Fibroblast of skin of right quadriceps (primary cell): Measurements from ENCODE around the gene RBM7.
A peak's percentile ranks its signal among the peaks of the same experiment; 100 is the strongest.

Experiments used
- DNase-seq: peaks from one replicate; pipeline ENCODE4 v3.0.0-alpha.2; 2013

The RBM7 gene

DNA sequence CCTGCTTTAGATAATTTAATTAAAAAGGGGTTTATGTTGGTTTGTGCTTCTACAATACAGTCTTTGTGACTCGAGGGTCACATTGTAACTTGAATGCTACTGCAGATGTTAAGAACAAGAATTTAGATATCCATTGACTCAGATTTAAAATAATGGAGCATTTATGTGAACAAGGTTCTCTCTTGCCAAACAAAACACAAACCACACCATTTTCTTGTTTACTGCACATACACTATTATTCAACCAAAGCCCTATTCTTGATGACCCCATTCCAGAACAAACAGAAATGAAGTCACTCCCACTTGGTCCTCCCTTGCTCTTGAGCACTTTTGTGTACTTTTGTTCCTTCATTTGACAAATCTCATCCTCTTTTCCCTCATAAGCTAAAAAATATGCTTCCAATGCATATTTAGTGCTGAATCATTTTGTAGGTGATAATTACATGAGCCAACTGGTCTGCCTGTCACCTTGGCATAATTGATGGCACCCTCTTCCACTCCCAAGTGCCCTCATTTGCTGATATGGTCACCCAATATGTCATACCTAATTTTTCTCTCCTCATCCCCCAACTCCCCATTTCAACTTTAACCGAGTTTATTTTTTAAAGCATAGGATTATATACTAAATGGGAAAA, 3.0 kb upstream of the RBM7 start:
- no peak for DNase-seq

DNA sequence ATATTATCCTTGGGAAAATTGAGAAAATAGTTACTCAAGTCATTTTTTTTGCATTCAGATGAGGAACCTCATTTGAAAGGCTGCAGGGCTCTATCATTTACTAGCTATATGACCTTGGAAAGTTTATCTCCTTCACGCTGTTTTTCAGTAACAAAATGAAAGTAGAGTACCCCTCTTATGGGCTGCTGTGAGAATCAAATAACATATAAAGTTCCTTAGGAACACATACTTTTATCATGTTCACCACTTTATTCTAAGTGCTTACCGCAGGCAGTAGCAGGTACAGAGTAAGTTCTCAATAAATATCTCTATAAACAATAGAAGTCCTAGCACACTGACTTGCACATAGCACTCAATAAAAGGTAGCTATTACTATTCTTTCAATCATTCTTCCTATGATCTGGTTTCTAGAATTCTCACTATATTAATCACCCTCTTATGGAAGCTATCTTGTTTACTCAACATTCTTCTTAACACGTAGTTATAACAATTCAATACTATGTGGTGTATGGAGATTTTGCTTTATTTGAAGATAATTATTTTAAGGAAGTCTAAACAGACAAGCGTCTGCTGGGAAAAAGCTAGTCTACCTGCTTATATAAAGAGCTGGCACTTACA, 2.1 kb upstream of the RBM7 start:
- DNase-seq: no peak

DNA sequence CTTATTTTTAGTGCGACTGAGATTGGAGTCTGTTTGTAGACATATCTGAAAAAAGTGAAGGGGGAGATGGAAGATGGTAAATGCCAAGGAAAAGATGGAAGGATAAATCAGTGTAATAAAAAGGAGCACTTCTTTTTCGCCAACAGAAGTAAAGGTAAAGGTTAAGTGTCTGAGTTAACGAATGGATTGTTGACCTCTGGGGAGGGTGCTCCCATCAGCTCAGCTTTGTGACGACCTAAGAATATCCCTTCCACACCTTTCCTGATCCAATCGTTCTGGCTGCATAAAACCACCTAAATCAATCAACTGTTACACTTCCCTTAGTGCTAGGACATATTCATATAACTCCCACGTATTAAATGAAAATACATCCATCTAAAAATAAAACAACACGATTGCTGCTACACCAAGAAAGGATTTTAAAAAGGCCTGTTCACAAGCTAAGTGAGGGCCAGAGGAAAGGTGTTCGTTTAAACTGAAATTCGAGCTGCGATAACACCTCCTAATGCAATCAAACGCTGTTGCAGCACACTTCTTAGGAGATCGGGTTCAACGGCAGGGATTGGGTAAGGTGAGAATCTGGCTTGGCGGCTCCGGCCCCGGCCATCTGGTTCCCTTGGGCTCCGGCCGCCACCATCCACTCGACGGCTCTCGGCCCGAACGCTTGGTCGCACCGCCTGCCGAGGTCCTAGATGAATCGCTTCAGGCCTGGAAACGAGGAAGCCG, 813 bp upstream of the RBM7 start:
- no peak for DNase-seq

DNA sequence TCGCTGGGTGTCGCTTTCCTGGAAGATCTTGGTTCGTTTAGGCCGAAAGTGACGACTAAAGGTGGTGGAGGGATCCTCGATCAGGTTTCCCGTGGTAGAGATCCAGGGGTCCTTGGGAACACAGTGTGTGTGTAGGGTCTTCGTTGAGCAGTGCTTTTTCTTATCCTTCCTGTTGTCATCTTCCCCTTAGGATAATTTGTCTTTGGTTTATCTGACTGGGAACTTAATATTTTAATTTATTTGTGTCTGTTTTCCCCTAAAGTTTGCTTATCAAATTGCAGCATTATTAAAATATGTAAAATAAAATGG, 403 bp downstream of the RBM7 start:
- DNase-seq: no peak

DNA sequence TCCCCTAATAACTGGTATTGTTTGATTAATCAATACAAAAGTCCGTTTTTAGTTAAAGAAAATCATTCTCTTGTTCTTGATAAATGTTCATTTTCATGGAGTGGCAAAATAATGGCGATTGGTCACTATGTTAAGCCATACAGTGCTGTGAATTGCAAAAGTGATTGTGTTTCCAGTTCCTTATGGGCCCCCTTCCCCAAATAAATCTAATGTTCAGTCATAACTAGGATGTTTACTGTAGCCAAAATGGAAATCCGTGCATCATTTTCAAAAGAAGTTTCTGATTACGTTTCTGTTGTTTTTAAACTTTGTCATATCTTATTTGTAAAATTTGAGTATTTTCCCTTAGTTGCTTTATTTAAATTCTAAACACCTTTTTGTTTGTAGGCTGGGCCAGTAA, 845 bp downstream of the RBM7 start:
- no peak for DNase-seq

DNA sequence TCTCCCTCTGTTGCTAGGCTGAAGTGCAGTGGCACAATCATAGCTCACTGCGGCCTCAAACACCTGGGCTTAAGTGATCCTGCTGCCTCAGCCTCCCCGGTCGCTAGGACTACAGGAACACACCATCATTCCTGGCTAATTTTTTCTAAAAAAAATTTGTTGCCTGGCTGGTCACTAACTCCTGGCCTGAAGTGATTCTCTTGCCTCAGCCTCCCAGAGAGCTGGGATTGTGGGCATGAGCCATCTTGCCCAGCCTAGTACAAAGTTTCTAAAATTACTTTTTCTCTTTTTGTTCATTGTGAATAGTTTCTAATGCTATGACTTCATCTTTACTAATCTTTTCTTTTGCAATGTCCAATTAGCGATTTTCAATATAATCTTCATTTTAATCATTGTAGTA, 12.5 kb downstream of the RBM7 start:
- no peak for DNase-seq

DNA sequence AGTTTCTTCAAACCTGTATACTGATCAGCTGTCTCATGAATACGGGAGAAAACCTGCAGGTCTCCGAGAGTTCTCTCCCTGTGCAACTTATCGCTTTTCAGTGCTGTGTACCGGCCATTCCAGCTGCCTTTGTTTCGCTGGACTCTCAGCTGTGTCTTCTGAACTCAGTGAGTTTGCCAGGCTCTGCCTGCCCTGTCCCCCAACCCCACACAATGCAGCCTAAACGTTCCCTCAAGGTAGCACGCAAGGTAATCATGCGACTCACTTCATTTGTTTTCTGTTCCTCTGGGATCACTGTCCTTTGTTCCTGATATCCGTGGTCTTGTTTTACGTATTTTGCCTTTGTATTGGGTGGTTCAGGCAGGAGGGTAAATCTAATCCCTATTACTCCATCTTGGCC, 13.5 kb downstream of the RBM7 start:
- DNase-seq: no peak

DNA sequence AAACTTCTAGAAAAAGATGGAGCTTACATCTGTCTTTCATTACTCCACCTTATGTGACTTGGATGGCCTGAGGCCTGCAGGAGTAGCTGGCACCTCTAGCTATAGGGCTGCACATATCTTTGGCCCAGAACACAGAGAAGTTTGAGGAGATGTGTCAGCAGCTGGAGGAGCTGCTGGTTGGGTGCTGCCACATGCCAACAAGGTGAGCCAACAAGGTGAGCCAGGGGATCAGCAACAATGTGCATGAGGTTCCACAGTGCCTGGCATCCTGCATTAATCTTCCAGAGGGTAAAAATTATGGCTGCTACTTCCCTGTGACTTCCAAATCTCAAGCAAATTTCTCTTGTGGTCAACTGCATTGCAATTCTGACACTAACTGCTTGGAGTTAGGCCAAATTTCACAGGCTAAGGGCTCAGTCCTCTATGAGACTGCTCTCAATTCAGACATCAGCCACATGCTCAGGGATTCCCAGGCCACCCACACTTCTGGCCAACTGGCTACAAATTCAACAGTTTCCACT, 16.0 kb downstream of the RBM7 start:
- DNase-seq: peak; percentile 62

DNA sequence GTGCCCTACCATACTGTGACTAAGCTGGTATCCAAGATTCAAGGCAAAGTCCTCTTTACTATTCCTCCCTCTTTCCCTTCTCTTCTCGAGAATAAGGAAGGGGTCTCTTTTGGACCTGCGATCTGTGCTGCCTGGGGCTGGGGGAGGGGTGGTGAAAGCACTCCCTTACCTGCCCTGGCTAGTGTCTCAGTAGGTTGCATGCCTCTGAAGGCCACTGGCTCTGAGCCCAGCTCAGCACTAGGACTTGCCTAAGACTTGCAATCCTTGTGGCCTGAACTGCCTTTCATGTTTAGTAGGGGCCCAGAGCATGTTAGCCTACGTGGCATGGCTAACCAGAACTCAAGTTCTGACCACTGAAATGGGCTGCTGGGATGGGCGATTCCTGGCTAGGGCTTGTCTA, 25.8 kb downstream of the RBM7 start:
- DNase-seq: no peak

DNA sequence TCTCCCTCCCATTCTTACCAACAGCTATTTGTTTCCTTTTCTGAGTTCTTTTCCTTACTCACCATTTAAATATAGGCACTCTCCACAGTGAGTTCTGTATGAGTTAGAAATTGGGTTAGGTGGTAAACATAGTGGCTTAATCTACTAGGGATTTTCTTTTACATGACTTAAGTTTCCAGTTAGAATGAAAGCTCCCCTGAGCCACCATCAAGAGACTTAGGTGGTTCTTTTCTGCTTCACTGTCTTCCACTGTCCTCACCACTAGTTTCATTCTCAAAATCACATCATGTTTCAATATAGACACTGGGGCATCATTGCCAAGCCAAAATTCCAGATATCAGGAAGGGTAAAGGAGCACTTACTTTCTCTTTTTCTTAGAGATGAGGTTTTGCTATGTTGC, 29.8 kb downstream of the RBM7 start:
- DNase-seq: no peak

DNA sequence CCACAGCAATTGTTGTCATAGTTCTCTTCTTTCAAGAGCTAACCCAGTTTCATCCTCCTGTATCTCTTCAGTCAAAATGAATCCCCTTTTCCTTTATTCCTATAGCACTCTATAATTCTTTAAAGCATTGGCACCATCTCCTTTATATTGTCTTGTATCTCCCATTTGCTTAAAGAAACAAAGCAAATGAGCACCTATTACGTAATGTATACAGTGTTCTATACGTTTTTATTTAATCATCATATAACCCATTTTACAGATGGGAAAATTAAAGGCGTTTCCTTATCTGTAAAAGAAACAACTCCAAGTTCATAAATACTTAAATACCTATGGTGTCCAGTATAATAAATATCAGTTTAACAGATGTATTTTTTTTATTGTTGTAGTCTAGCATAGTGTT, 32.4 kb downstream of the RBM7 start:
- DNase-seq: no peak

DNA sequence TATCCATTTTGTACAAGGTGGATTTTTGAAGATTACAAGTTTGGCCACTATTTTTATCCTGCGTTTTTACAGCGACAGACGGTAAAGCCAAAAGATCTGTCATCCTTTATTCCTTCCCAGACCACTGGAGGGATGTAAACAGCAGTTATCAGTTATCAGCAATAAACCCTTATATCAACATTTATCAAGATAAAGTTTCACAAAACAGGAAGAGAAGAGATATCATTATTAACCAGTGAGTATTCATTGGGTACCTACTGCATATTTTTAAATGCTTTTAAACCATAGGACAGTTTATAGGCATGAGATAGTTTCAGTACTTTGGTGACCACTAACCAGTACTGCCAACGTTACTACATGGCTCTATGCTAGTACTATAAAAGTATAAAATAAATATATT, 32.9 kb downstream of the RBM7 start:
- DNase-seq: no peak

DNA sequence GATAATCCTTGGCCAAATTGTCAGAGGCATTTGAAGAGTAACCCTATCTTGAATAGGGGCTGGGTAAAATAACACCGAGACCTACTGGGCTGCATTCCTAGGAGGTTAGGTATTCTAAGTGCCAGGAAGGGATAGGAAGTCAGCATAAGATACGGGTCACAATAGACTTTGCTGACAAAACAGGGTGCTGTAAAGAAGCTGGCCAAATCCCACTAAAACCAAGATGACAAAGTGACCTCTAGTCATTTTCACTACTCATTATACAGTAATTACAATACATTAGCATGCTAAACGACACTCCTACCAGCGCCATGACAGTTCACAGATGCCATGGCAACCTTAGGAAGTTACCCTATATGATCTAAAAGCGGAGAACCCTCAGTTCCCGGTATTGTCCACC, 37.8 kb downstream of the RBM7 start:
- no peak for DNase-seq

DNA sequence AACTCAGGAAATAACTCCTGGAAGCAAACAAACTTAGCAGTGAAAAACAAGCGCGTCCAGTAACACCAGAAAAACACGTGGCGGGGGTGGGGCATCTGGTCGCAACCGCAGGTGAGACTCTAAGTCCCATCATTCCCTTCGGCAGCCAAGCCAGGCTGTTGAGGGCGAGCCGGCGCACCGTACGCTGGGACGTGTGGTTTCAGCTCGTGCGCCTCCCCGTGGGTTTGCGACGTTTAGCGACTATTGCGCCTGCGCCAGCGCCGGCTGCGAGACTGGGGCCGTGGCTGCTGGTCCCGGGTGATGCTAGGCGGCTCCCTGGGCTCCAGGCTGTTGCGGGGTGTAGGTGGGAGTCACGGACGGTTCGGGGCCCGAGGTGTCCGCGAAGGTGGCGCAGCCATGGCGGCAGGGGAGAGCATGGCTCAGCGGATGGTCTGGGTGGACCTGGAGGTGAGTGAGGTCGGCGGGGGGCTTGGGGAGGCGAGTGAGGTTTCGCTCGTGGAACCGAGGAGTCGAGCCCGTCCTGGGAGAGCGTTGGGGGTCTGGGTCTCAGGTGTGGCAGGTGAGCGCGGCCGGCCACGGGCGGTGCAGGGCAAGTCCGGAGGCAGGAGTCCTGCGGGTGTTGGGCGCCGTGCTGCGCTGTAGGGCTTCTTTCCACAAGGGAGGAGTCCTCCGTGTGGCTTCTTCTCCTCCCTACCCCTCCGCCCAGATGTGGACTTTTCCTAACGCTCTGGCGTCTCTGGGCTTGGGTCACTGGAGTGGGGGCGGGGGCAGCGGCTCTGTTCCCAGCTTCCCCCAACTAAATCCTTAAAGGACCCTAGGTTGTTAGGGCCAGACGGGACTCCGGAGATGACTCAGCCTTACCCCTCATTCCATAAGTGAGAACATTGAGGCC, 39.0 kb downstream of the RBM7 start, which contains the start of gene REXO2:
Gene REXO2, plus strand, starts transcription at position 239 of the 892 bp plus-strand sequence. Its CDS starts 62 bp downstream, at position 301.
- DNase-seq: peak; percentile 94

DNA sequence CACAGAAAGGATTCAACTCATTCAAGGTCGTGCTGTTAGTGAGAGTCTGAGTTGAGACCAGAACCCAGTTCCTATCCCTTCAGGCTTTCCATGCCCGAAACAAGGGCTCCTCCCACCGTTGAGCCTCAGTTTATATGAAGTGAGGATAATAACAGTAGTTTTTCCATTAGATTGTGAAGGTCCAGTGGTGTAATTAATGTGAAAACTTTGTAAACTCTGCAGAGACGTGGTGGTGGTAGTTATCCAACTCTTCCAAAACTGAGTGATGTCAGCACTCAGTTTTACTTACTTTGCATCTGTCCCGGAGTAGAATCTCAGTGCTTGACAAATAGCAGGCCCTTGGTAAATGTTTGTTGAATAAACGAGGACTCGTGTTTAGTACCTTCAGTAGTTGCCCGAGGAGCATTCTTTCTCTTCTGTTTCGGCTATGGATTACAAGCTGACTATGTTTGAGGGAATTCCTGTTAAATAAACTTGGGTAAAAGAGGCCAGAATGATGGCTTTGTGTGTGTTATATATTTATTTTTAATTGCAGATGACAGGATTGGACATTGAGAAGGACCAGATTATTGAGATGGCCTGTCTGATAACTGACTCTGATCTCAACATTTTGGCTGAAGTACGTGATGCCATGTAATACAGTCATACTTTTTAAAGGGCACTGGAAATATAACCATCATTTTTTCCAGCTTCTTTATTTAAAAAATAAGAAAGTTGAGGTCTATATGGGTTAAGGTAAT, 39.8 kb downstream of the RBM7 start:
- peak; percentile 25 for DNase-seq

DNA sequence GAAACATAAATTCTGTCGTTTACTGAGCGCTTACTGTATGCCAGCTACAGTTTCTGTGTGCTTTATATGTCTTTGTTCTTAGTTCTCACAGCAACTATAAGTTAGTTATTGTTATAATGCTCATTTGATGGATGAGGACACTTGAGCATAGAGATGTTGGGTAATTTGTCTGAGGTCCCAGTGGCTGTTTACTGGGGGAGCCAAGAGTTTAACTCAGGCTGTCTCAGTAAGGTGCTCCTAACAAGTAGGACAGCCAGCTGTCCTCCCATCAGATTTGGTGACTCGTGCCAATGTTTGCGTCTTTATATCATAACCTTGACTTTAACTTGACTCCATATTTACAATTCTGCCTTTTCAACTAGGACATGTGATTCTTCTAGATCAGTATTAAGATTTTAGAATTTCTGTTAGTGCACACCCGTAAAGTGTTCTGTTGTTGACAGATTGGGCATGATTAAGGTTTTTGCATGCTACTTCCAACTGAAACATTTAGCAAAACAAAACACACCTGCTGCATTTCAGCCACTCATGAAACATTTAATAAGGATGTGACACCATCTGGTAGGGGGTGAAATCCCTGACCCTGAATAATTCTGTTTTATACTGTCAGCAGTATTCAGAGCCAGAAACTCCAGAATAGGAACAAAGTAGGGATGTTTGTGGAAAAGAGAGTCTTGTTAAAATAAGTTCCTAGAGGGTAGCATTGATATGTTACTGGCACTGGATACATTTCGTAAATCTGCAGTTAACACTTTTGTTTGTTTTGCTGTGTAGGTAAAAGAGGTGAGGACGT, 40.7 kb downstream of the RBM7 start:
- DNase-seq: no peak

DNA sequence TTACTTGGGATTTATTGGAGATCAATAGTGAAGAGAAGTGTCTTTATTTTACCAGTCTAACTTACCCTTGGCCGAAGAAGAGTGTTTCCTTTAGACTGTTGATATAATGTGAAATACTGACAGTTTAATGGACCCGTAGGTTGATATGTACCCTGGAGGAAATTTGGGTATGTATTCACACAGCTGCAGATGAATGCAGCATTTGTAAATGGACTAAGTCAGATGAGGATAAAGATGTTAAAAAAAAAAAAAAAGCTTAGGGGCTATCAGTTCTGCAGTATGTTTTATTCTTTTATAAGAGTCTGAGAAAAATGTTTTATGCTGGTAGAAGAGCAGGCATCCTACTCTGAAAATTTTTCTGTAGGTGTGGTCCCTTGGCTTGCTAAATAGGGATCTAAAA, 41.5 kb downstream of the RBM7 start:
- no peak for DNase-seq

DNA sequence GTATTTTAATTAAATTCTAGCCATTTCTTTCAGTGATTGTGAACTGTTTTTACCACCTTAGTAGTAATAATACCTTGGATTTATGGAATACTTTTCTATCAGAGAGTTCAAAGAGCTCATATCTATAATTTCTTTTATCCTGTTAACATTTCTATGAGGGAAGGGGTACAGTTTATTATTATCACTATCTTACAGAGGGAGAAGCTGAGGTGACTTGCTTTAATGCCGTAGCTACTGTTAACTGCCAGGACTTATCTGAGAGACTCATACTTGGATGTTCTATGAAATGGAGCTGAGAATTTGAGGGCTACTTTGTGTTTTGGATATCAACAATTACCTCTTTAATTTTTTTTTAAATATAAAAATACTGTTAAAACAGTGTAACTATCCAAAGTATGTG, 42.1 kb downstream of the RBM7 start:
- DNase-seq: no peak

DNA sequence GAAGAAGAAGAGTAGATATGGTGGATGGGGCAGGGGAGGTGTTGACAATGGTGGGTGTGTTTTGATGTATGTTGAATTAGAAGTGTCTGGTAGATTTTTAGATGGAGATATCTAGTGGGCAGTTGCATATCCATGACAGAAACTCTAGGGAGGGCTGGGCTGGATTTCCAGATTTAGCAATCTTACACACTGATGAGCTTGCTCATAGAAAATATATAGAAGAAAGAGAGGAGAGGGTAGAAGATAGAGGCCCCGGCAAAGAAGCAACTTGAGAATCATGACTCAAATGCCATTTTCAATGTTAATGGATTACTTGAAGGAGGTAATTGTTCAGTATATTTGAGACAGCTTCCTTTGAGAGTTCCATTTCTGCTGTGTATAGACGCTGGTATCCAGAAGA, 47.0 kb downstream of the RBM7 start:
- peak; percentile 22 for DNase-seq

DNA sequence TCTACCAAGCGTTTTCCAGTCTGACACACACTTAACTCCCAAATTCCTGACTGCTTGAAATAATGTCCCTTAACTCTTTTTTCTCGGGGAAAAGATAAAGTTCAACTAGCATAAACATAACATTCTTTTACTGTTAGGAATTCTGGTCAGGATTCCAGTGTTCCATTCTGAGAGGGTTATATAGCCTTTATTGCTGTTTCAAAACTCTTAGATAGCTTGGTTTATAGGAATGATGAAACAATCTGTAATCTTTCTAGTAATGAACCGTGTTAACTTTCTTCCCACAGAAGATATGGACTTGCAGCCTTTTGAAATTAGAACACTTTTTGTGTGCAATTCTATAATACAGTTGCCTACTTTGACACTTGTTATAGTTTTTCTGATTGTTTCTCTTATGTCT, 47.4 kb downstream of the RBM7 start:
- peak; percentile 87 for DNase-seq

DNA sequence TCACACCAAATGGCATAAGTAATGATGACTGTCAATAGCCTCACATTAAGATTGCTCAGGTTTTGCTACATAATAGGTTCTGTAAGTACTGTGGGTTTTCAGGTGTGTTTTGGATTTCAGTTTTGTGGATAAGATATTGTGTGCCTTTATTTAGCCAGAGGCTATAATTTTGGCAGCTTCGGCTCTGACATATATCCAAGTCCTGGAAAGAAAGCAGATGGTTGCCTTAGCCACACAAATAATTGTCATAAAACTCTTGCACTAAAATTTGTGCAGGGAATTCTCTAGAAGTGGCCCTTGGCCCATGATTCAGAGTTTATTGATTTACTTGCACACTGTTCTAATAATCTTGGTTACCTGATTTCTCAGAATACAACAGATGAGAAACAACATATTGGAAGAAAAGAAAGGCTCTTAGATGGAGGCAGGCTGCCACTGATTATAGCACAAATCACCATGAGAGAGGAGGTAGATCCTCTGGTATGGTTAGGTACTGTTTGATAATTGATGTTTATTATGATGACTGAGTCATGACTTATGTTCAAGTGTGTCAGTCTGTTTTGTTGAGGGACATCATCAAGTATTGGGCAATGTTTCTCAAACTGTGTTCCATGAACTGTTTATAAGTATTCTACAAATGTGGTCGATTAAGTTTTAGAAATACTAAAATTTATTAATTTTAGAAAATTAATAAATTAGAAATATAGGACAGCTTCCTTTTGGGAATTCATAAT, 48.5 kb downstream of the RBM7 start:
- peak; percentile 8 for DNase-seq
